ENCODE measurements around the gene PRICKLE1.

Gene PRICKLE1

GRCh38 chr12:42588524-42589464 is 752 bp downstream of the PRICKLE1 start:
- DNase-seq (ENCODE audit: low read depth, low spot score) = no peak

DNA sequence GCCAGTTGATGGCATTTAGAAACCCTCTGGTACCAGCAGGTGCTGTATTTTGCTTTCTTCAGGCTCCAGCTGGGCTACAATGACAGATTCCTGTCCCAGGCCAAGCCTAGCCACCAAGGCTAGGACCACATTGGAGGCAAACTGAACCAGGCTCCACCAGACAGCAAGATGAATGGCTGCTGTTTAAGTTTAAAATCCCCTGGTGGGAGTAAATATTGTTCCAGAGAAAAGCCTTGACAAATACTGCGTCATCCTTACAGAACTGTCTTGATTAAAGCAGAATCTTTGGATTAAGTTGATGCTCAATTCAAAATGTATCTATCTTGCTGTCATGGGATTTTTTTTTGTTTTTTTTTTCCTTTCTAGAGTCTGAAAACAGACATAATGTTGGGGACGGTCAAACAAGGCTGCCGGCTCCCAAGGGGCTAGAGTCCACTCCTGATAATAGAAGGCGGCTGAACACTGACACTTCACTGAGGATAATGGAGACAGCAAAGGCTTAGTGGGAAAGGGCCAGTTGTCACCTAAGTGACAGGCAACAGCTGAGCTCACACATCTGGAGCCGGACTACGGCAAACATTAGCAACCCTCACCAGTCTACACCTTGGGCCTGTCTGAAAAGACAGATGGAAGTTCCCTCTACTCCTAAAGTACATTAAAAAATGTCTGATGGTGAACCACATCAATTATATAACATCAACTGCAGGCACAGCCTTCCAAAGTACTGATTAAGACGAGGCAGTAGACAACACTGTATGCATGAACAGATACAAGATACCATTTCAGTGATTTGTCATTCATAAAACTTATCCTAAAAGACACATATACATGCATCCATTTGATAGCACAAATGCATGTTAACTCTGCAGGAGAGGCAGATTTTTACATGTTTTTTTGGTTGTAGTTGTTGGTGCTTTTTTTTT is 1.7 kb downstream of the PRICKLE1 start:
- no peak for DNase-seq (ENCODE audit: low read depth, low spot score)

DNA sequence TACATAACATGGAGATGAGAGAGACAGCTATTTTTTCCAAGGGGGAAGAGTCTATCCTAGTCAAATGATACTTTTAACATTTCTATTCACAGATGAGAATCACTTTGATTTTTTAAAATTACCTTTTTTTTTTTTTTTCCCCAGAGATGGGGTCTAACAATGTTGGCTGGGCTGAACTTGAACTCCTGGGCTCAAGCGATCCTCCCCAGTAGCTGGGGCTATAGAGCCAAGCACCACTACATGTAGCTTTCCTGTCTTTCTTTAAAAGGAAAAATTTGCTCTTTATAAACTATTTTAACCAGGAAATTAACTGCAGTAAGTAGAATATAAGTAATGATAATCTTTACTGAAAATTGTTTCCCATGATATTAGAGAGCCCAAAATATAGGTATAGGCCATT is 3.3 kb downstream of the PRICKLE1 start:
- DNase-seq (ENCODE audit: low read depth, low spot score) = no peak

DNA sequence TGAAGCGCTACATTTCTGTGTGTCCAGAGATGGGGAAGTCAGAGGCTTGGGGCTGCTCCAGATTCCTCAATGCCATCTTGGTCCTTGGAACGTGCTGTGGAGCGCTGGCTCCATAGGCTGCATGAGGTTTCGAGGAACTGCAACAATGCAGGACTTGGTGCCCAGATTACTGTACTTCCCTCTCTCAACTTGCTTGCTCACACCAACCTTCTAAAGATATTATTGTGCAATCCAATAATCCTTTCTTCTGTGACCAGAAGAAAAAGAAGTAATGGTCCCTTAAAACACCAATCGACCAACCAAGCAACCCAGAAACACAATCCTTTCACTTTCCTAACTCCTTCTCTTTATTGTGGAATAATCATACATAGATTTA is 3.7 kb downstream of the PRICKLE1 start:
- DNase-seq (ENCODE audit: low read depth, low spot score) = no peak

DNA sequence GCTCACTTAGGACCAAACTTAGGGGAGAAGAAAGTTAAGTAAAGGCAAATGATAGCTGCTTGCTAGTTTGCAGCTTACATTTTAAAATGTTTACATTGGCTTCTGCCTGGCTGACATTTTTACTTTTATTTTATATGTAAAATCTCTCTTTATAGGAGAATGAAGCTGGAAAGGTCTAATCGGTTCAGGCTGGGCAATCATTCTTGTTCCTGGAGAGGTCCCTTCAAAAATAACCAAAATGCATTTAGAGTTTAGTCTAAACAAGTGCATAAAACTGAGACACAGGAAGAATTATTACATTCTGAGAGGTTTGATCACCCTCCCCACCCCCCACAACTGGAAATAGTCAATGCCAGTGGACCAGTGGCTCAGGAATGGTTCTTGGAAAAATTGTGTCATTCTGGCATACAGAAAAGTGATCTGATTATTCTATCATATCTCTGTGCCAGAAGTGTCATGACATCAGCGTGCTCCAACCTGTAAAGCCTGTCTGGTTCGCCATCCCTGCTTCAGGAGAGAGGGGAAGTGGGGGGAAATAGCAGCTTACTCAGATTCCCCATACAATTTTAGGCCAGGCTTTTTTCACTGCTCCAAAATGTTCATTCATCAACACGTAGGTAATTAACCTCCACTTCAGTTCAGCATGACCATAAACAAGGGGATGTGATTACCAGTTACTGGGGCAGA is 4.2 kb downstream of the PRICKLE1 start:
- DNase-seq (ENCODE audit: low read depth, low spot score) = no peak

DNA sequence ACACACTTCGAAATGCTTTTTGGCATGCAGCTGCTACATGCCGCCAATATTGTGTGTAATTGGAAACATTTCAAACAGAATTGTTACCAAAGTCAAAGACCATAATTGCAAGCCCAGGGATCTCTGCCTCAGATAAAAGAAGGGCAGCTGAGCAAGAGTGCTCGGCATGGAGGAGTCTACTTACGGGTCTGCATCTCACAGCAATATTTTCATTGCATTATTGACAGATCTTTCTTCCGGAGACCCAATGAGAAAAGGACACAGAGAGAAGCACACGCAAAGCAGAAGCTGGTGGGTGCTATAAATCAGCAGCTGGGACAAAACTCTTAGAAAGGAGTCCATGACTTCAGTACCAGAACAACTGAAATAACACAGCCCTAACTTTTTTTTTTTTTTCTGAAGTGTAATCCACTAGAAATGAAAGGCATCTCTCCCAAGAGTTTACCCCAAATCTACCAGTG is 4.9 kb downstream of the PRICKLE1 start:
- no peak for DNase-seq (ENCODE audit: low read depth, low spot score)

DNA sequence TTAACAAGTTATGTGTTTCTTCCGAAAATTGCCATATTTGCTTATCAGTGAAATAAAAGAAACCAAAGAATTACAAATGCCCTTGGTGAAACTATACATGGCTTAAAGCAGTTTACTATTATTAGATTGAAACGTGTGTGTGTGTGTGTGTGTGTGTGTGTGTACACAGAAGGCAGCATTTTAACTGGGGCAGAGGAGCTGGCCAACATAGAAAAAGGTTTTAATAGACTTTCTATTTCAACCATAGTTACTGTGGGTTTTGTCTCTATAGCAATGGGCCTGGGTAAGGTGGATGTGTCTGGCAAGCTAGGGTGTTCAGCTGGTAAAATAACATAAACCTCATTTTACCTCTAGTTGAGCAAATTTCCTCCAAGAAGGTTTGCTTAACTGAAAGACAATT is 6.5 kb downstream of the PRICKLE1 start:
- no peak for DNase-seq (ENCODE audit: low read depth, low spot score)

DNA sequence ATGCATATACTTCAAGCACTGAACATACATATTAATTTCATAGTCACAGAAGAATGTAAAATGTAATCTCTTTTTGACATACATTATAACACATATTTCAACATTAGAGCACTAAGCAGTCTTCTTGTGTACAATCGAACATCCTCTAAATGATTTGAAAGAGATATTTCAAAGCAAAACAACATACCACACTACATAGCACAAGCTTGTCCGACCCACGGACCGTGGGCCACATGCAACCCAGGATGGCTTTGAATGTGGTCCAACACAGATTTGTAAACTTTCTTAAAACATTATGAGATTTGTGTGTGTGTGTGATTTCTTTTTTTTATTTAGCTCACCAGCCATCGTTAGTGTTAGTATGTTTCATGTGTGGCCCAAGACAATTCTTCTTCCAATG is 7.0 kb downstream of the PRICKLE1 start:
- no peak for DNase-seq (ENCODE audit: low read depth, low spot score)

GRCh38 chr12:42582050-42582449 is 7.5 kb downstream of the PRICKLE1 start:
- DNase-seq (ENCODE audit: low read depth, low spot score) = no peak

GRCh38 chr12:42576374-42576773 is 13.2 kb downstream of the PRICKLE1 start:
- DNase-seq (ENCODE audit: low read depth, low spot score) = no peak

DNA sequence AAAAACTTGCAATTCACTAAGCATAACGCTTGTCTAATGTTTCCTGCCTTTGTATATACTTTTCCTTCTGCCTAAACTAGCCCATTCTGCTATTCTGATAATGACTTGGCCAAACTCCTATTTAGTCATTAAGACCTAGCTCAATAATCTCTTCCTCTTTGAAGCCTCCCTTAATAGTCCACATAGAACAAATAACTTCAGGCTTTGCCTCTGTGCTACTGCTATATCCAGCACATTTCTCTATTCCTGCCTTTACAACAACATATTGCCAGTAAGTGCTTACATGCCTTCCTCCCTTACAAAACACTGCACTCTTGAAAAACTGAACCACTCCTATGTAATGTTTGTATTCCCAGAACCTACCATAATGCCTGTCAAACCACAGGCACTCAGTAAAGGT is 13.8 kb downstream of the PRICKLE1 start:
- DNase-seq (ENCODE audit: low read depth, low spot score) = no peak

- no peak for DNase-seq (ENCODE audit: low read depth, low spot score)
These were observed 14.7 kb downstream of the PRICKLE1 start for GRCh38 chr12:42574851-42575266.

GRCh38 chr12:42571327-42572009 is 18.1 kb downstream of the PRICKLE1 start:
- no peak for DNase-seq (ENCODE audit: low read depth, low spot score)

GRCh38 chr12:42570076-42570475 is 19.5 kb downstream of the PRICKLE1 start:
- no peak for DNase-seq (ENCODE audit: low read depth, low spot score)

GRCh38 chr12:42568952-42569915 is 20.3 kb downstream of the PRICKLE1 start:
- DNase-seq (ENCODE audit: low read depth, low spot score) = no peak

DNA sequence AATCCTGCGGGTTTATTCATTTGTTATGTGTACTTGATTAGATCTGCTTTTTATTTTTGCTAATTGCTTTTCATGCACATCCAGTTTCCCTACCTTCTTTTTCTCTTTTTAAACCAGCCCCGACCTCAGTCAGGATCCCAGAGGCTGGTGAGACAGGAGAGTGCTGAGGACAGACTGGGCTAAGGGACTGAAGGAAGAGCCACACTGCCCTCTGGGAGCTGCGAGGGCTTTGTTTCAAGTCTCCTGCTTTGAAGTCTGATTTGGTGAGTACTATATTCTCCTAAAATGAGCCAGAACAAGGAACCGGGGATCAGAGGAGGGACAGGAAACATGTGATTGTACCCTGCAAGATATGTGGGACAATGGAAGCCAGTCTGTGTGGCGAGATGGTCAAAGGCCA is 23.9 kb downstream of the PRICKLE1 start:
- no peak for DNase-seq (ENCODE audit: low read depth, low spot score)

GRCh38 chr12:42564996-42565395 is 24.6 kb downstream of the PRICKLE1 start:
- DNase-seq (ENCODE audit: low read depth, low spot score) = no peak

GRCh38 chr12:42564556-42564955 is 25.0 kb downstream of the PRICKLE1 start:
- DNase-seq (ENCODE audit: low read depth, low spot score) = no peak

- DNase-seq (ENCODE audit: low read depth, low spot score) = no peak
These were observed 28.6 kb downstream of the PRICKLE1 start for GRCh38 chr12:42560977-42561376.

DNA sequence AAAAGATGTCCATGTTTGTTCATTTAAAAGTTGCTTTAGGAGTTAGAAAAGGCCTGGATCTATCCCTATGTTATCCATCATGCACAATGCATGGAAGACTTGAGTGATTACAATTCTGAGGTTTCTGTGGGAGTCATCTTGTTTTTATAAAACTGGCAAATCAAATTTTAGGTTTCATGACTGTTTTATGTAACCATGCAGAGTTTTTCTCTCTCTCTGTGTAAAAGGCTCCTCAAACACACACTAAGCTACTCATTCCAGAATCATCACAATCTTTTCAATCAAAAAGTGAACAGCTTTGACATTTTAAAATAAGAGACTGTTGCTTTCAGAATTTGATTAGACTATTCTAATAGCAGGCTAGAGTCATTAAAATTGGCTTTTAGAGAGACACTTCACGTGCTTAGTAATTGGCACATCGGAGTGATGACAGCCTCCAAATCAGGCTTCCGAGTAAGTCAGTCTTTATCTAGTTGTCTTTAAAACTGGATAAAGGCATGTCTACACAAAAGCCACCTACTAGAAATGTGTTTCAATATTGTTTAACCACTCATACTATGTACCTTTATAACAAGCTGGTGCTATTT is 31.9 kb downstream of the PRICKLE1 start:
- no peak for DNase-seq (ENCODE audit: low read depth, low spot score)

All from brain pericyte (primary cell).